ENCODE data around the gene NUDCD3. TPM values are rescaled to one million over a fixed set of nuclear protein-coding genes. Genes with fewer than 3 reads are reported as not detected.
A peak's percentile ranks its signal among the peaks of the same experiment; 100 is the strongest.

NUDCD3 gene
- total and polyA plus RNA-seq, 7 experiments from 2014 or later, result 51.5 to 117 (median 84.4) TPM

DNA sequence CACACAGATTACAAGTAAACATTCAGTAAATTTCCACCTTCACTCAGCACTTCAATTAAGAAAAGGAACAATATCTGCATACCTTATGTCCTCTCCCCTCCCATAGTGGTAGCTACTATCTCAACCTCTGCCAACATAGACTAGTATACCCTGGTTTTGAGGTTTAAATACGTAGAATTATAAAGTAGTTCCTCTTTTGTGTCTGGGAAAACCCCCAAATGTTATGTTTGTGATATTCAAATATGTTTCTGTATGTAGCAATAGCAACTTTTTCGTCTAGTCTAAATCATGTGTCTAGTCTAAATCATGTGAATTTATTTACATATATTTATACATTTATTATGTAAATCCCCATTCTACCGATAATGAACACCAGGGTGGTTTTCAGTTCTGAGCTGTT lies 151.9 kb downstream of the NUDCD3 start:
- Histone ChIP-seq H3K27me3 (ENCODE audit: control insufficient read depth in 2 of 2, insufficient read depth in 2 of 2, low read length in 2 of 2) (no peaks in the 10 kb centered on the region), H3K36me3 (ENCODE audit: control insufficient read depth in 2 of 3, insufficient read depth in 3 of 3, low read length in 3 of 3) (no peaks in the 10 kb centered on the region), H3K4me3 (ENCODE audit: low read length) (no peak overlapping the region), H3K9me3 (ENCODE audit: control insufficient read depth in 2 of 3, low read length in 3 of 3) (peaks cover 0 to 5% (median 0%) of the 10 kb centered on the region in 3 experiments), H3K4me1 (ENCODE audit: control insufficient read depth in 2 of 2, insufficient read depth in 2 of 2, low read length in 2 of 2) (no peaks in the 10 kb centered on the region), H3K27ac (ENCODE audit: low read depth, low read length) (no peak overlapping the region)
- intact Hi-C loops (cut with micrococcal nuclease), result no loop called here
- H3K36me3 Mint-ChIP-seq, result peaks cover 2 to 10% (median 6%) of the 10 kb centered on the region in 5 donors
- ATAC-seq, result peak; percentile 68
- H3K9me3 Mint-ChIP-seq, result peaks cover 9 to 58% (median 17%) of the 10 kb centered on the region in 11 donors
- DNase-seq, result no peak
- ChIA-PET POLR2A (no interaction called here), CTCF (no interaction called here)
- no peak overlapping the region for H3K27ac Mint-ChIP-seq
- no peaks in the 10 kb centered on the region for H3K4me1 Mint-ChIP-seq
- peaks cover 0 to 27% (median 3%) of the 10 kb centered on the region in 5 donors for H3K27me3 Mint-ChIP-seq
- no peak overlapping the region for H3K4me3 Mint-ChIP-seq

DNA sequence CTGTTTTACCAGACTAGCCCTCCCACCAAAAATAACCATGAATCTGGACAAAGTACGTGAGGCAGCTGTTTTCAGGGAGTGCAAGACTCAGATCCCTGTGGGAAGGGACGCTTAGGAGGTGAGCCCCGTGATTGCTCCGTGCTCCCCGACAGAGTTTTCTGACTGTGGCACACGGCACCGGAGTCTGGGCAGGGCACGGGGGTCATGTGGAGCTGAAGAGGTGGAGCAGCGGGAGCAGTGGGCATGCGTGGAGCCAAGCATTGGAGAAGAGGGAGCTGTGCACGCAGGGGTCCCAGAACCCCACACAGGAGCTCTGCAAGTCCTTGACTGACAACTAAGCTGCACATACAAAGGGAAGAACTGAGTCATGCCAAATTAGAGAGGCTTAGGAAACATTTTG lies 154.0 kb downstream of the NUDCD3 start:
- intact Hi-C loops (cut with micrococcal nuclease), result no loop called here
- Mint-ChIP-seq H3K4me3 (no peak overlapping the region), H3K36me3 (peaks cover 2 to 10% (median 6%) of the 10 kb centered on the region in 5 donors), H3K27ac (no peak overlapping the region), H3K9me3 (peaks cover 9 to 48% (median 17%) of the 10 kb centered on the region in 11 donors), H3K4me1 (no peaks in the 10 kb centered on the region), H3K27me3 (peaks cover 0 to 28% (median 3%) of the 10 kb centered on the region in 5 donors)
- H3K9me3 ChIP-seq (ENCODE audit: control insufficient read depth in 2 of 3, low read length in 3 of 3), result peaks cover 0 to 5% (median 0%) of the 10 kb centered on the region in 3 experiments
- ChIA-PET CTCF (no interaction called here), POLR2A (no interaction called here)
- H3K27ac ChIP-seq (ENCODE audit: low read depth, low read length), result no peak overlapping the region
- no peaks in the 10 kb centered on the region for H3K27me3 ChIP-seq (ENCODE audit: control insufficient read depth in 2 of 2, insufficient read depth in 2 of 2, low read length in 2 of 2)
- DNase-seq (no peak), ATAC-seq (no peak)
- H3K4me1 ChIP-seq (ENCODE audit: control insufficient read depth in 2 of 2, insufficient read depth in 2 of 2, low read length in 2 of 2), result no peaks in the 10 kb centered on the region
- no peak overlapping the region for H3K4me3 ChIP-seq (ENCODE audit: low read length)
- no peaks in the 10 kb centered on the region for H3K36me3 ChIP-seq (ENCODE audit: control insufficient read depth in 2 of 3, insufficient read depth in 3 of 3, low read length in 3 of 3)

GRCh38 chr7:44335184-44335583 lies 155.3 kb downstream of the NUDCD3 start:
- Mint-ChIP-seq H3K4me1 (no peaks in the 10 kb centered on the region), H3K27ac (no peak overlapping the region), H3K4me3 (no peak overlapping the region), H3K9me3 (peaks cover 9 to 45% (median 17%) of the 10 kb centered on the region in 11 donors), H3K36me3 (peaks cover 2 to 10% (median 6%) of the 10 kb centered on the region in 5 donors), H3K27me3 (peaks cover 0 to 34% (median 3%) of the 10 kb centered on the region in 5 donors)
- POLR2A ChIA-PET, result no interaction called here
- Histone ChIP-seq H3K4me1 (ENCODE audit: control insufficient read depth in 2 of 2, insufficient read depth in 2 of 2, low read length in 2 of 2) (no peaks in the 10 kb centered on the region), H3K9me3 (ENCODE audit: control insufficient read depth in 2 of 3, low read length in 3 of 3) (peaks cover 0 to 5% (median 0%) of the 10 kb centered on the region in 3 experiments), H3K27ac (ENCODE audit: low read depth, low read length) (no peak overlapping the region), H3K27me3 (ENCODE audit: control insufficient read depth in 2 of 2, insufficient read depth in 2 of 2, low read length in 2 of 2) (no peaks in the 10 kb centered on the region), H3K36me3 (ENCODE audit: control insufficient read depth in 2 of 3, insufficient read depth in 3 of 3, low read length in 3 of 3) (no peaks in the 10 kb centered on the region), H3K4me3 (ENCODE audit: low read length) (no peak overlapping the region)
- CTCF ChIA-PET, result no interaction called here
- no peak for DNase-seq
- no peak for ATAC-seq
- intact Hi-C loops (cut with micrococcal nuclease), result no loop called here

- intact Hi-C loops (cut with micrococcal nuclease), result no loop called here
- peaks cover 9 to 43% (median 17%) of the 10 kb centered on the region in 11 donors for H3K9me3 Mint-ChIP-seq
- H3K27me3 Mint-ChIP-seq, result peaks cover 0 to 36% (median 3%) of the 10 kb centered on the region in 5 donors
- no peaks in the 10 kb centered on the region for H3K36me3 ChIP-seq (ENCODE audit: control insufficient read depth in 2 of 3, insufficient read depth in 3 of 3, low read length in 3 of 3)
- no peaks in the 10 kb centered on the region for H3K27me3 ChIP-seq (ENCODE audit: control insufficient read depth in 2 of 2, insufficient read depth in 2 of 2, low read length in 2 of 2)
- no peak for DNase-seq
- no peak for ATAC-seq
- peaks cover 0 to 5% (median 0%) of the 10 kb centered on the region in 3 experiments for H3K9me3 ChIP-seq (ENCODE audit: control insufficient read depth in 2 of 3, low read length in 3 of 3)
- no peak overlapping the region for H3K4me3 ChIP-seq (ENCODE audit: low read length)
- CTCF ChIA-PET, result no interaction called here
- H3K4me1 Mint-ChIP-seq, result no peaks in the 10 kb centered on the region
- no peak overlapping the region for H3K27ac ChIP-seq (ENCODE audit: low read depth, low read length)
- POLR2A ChIA-PET, result no interaction called here
- peaks cover 2 to 10% (median 6%) of the 10 kb centered on the region in 5 donors for H3K36me3 Mint-ChIP-seq
- no peak overlapping the region for H3K27ac Mint-ChIP-seq
- no peaks in the 10 kb centered on the region for H3K4me1 ChIP-seq (ENCODE audit: control insufficient read depth in 2 of 2, insufficient read depth in 2 of 2, low read length in 2 of 2)
- H3K4me3 Mint-ChIP-seq, result no peak overlapping the region
These were observed 155.7 kb downstream of the NUDCD3 start for GRCh38 chr7:44334734-44335097.

- Histone ChIP-seq H3K4me3 (ENCODE audit: low read length) (no peak overlapping the region), H3K36me3 (ENCODE audit: control insufficient read depth in 2 of 3, insufficient read depth in 3 of 3, low read length in 3 of 3) (no peaks in the 10 kb centered on the region), H3K4me1 (ENCODE audit: control insufficient read depth in 2 of 2, insufficient read depth in 2 of 2, low read length in 2 of 2) (no peaks in the 10 kb centered on the region), H3K27me3 (ENCODE audit: control insufficient read depth in 2 of 2, insufficient read depth in 2 of 2, low read length in 2 of 2) (no peaks in the 10 kb centered on the region), H3K9me3 (ENCODE audit: control insufficient read depth in 2 of 3, low read length in 3 of 3) (peaks cover 0 to 5% (median 0%) of the 10 kb centered on the region in 3 experiments), H3K27ac (ENCODE audit: low read depth, low read length) (no peak overlapping the region)
- ATAC-seq (no peak), DNase-seq (no peak)
- peaks cover 9 to 37% (median 17%) of the 10 kb centered on the region in 11 donors for H3K9me3 Mint-ChIP-seq
- H3K27ac Mint-ChIP-seq, result no peak overlapping the region
- POLR2A ChIA-PET, result no interaction called here
- H3K27me3 Mint-ChIP-seq, result peaks cover 0 to 33% (median 3%) of the 10 kb centered on the region in 5 donors
- peaks cover 2 to 10% (median 6%) of the 10 kb centered on the region in 5 donors for H3K36me3 Mint-ChIP-seq
- CTCF ChIA-PET, result no interaction called here
- H3K4me1 Mint-ChIP-seq, result no peaks in the 10 kb centered on the region
- H3K4me3 Mint-ChIP-seq, result no peak overlapping the region
- intact Hi-C loops (cut with micrococcal nuclease), result no loop called here
These were observed 156.3 kb downstream of the NUDCD3 start for GRCh38 chr7:44333911-44334733.

GRCh38 chr7:44331682-44332081 lies 158.8 kb downstream of the NUDCD3 start:
- Mint-ChIP-seq H3K27me3 (peaks cover 3 to 24% (median 5%) of the 10 kb centered on the region in 5 donors), H3K27ac (no peak overlapping the region), H3K4me1 (peaks cover 0 to 2% (median 0%) of the 10 kb centered on the region in 7 donors), H3K36me3 (peaks cover 2 to 10% (median 8%) of the 10 kb centered on the region in 5 donors), H3K9me3 (peaks cover 0 to 13% (median 7%) of the 10 kb centered on the region in 11 donors), H3K4me3 (no peak overlapping the region)
- no peaks in the 10 kb centered on the region for H3K4me1 ChIP-seq (ENCODE audit: control insufficient read depth in 2 of 2, insufficient read depth in 2 of 2, low read length in 2 of 2)
- H3K27me3 ChIP-seq (ENCODE audit: control insufficient read depth in 2 of 2, insufficient read depth in 2 of 2, low read length in 2 of 2), result no peaks in the 10 kb centered on the region
- no peaks in the 10 kb centered on the region for H3K36me3 ChIP-seq (ENCODE audit: control insufficient read depth in 2 of 3, insufficient read depth in 3 of 3, low read length in 3 of 3)
- ATAC-seq (no peak), DNase-seq (no peak)
- peaks cover 0 to 4% (median 0%) of the 10 kb centered on the region in 3 experiments for H3K9me3 ChIP-seq (ENCODE audit: control insufficient read depth in 2 of 3, low read length in 3 of 3)
- POLR2A ChIA-PET, result no interaction called here
- H3K27ac ChIP-seq (ENCODE audit: low read depth, low read length), result no peak overlapping the region
- intact Hi-C loops (cut with micrococcal nuclease), result no loop called here
- H3K4me3 ChIP-seq (ENCODE audit: low read length), result no peak overlapping the region
- CTCF ChIA-PET, result no interaction called here

All from naive thymus-derived CD4-positive, alpha-beta T cell (primary cell).